GM21526 (cell line): ENCODE results near the gene SUMO4.
"Not testable (repeated sequence)": the region's sequence is repeated elsewhere in the genome, so short reads cannot be mapped to it uniquely, and the experiment has no call there.

Experiments
- ATAC-seq: cut with Tn5 transposase; IDR thresholded peaks from one replicate; pipeline ENCODE4 v1.9.1; 2021; ENCODE audit warnings: moderate library complexity; ENCODE audit not compliant: unreplicated experiment, low FRiP score

SUMO4 gene

DNA sequence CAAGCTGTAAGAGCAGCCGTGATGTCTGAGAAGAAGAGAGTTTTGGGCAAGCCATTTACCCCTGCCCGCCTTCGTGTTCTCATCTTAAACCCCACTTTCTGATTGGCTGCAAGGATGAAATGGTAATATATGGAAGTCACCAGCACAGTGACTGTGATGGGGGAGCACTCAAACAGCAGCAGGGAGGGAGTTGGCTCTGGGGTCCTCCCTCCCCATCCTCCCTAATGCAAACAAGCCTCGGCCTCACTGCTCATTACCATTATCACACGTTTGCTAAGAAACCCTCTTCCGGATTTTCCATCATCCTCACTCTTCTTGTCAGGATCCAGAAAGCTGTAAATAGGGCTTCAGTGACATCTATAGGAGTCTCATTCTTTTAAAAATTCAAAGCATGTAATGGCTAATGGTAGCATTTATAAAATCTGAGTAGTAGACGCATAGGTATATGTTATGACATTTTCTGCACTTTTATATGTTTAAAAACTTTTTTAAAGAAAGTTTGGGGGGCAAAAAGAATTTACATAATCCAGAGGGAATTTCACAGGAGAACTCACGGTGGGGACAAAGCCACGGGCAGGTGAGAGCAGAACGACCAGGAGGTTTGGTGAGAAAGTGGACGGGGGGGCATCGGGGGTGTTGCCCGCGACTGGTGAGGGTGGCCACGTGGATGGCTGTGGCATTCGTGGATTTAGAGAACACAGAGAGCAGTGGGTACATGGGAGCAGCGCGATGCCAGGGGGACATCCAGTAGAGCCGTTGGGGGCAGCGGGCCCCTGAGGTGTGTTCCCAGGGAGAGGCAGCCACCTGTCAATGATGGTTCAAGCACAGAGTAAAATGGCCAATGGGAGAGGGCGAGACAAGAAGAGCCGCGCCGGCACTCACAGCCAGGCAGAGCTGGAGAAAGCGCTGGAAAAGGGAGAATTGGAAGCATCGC, 29.6 kb downstream of the SUMO4 start:
- no peak for ATAC-seq

DNA sequence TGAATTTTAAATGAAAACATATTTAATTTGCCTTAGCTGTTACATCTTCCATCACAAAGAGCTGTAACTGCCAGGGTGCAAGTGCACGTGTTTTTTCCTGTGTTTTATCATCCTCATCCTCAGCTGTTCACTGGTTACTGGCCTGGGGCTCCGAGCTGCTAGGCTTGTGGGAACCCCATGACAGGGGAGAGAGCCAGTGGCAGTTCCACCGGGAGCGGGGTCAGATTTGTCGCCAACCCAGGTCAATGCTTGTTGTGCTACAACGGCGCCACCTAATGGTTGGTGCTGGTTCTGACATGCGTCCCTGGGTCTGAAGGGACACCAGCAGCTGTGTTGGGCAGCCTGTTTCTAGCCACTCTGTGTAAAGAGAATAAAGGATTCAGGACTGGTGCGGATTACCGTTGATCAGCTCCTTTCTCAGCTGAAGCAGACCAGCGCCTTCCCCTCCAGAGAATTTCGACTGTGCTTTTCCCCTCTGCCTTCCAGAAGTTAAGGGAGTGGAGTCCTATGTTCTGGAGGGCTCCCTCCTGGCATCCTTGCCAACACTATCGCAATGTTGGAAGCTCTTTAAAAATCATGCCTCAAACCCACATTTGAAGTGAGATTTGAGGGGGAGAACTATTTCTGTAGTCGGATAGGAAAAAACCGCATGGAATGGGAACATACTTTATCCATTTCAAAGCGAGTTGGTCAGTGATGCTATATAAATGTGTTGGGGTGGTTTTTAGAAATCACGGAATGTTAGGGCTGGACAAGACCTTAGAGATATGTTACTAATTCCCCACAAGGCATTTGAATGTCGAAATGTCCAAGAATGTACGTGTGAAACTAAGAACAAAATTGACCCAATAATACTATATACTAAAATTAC, 32.1 kb downstream of the SUMO4 start:
- peak; percentile 73 for ATAC-seq

DNA sequence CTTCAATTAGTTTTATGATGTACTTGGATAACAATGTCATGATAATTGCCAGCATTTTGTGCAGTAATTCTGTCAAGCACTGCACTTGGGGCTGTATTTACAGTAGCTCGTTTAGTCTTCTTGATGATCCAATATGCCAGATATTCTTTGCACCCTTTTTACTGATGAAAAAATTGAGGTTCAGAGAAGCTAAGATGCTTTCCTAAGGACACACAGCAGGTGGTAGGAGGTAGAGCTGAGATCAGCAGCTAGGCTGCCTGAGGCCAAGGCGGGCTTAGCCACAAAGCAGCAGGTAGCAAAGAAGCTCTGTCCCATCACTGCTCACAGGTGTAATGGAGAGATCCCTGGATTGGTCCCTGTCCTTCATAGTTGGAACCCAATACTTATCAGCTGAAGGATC, 33.3 kb downstream of the SUMO4 start:
- ATAC-seq = no peak

DNA sequence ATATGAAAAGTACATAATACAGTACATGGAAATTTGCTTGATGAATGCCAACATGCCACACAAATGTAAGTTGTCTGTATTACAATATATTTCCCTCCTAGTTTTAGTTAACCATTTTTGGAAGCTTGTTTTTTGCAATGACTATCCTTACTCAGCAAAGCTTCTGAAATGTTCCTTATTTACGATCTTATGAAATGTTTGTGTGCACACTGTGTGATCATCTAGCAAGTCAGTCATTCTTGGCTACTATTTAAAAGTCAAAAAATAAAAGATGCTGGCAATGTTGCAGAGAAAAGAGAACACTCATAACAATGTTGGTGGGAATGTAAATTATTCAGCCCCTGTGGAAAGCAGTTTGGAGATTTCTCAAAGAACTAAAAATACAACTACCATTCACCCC, 33.8 kb downstream of the SUMO4 start:
- ATAC-seq = no peak

DNA sequence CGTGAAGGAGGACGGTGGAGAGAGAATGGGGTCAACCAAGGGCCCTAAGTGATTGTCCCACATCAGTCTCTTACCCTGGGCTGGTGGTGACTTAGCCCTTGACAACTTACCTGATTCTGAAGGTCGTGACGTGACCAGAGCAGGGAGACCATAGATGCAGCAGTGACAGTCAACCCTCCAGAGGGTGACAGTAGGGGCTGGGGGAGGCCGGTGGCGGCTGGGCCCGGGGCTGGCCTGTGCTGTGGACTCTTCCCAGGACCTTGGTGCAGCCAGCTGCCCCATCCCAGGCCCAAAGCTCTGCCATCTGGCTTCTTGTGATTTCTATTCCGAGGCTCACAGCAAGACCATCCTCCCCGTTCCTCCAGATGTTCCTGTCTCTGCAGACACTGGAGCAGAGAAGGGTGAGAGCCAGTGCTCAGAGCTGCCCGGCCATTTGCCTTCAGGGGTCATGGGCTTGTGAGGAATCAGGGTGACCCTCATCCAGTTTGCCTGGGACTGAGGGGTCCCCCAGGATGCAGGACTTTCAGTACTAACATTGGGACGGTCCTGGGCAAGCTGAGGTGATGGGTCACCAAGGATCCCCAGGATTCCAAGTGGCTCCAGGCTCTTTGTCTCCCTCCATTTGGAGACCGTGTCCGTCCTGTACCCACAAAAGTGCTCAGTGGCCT, 36.0 kb downstream of the SUMO4 start:
- ATAC-seq = no peak

DNA sequence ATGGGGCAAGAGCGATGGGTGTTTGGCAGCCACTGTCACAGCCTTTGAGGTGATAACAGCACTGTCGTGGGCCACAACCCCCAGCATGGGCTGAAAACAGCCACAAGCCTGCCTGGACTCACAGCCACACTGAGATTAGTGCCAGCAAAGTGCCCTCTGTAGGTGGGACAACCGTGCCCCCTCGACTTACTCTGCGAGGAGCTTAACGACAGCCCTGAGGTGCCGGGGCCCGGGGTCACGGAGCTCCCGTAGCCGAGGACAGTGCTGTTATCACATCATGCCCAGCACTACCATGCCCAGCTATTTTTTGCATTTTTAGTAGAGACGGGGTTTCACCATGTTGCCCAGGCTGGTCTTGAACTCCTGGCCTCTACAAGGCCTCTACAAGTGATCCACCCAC, 36.6 kb downstream of the SUMO4 start:
- ATAC-seq = no peak

DNA sequence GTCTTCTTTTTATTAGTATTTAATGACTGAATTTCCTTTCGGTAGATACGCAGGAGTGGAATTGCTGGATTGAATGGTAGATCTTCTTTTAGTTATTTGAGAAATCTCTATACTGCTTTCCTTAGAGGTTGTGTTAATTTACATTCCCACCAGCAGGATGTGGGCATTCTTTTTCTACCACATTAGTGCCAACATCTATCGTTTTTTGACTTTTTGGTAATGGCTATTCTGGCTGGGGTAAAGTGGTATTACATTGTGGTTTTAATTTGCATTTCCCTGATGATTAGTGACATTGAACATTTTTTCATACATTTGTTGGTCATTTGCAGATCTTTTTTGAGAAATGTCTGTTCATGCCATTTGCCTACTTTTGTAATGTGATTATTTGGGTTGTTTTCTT, 37.1 kb downstream of the SUMO4 start:
- ATAC-seq = no peak

DNA sequence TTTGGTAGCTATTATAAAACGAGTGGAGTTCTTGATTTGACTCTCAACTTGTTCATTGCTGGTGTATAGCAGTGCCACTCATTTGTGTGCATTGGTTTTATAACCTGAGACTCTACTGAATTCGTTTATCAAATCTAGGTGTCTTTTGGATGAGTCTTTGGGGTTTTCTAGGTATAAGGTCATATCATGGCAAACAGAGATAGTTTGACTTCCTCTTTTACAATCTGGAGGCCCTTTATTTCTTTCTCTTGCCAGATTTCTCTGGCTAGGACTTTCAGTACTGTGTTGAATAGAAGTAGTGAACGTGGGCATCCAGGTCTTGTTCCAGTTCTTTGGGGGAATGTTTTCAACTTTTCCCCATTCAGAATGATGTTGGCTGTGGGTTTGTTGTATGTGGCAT, 38.8 kb downstream of the SUMO4 start:
- ATAC-seq = no peak

DNA sequence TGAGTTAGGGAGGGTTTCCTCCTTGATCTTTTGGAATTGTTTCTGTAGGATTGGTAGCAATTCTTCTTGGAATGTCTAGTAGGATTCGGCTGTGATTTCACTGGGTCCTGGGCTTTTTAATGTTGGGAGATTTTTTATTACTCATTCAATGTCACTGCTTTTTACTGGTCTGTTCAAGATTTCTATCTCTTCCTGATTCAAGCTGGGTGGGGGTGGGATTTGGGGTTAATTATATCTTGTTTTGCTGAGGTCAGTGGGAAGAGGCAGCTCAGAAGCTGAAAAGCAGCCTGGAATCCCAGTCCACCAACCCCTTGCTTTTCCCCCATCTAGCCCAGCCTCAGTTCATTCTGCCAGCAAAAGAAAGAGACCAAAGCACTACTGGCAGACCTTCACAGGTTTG, 39.6 kb downstream of the SUMO4 start:
- no peak for ATAC-seq

DNA sequence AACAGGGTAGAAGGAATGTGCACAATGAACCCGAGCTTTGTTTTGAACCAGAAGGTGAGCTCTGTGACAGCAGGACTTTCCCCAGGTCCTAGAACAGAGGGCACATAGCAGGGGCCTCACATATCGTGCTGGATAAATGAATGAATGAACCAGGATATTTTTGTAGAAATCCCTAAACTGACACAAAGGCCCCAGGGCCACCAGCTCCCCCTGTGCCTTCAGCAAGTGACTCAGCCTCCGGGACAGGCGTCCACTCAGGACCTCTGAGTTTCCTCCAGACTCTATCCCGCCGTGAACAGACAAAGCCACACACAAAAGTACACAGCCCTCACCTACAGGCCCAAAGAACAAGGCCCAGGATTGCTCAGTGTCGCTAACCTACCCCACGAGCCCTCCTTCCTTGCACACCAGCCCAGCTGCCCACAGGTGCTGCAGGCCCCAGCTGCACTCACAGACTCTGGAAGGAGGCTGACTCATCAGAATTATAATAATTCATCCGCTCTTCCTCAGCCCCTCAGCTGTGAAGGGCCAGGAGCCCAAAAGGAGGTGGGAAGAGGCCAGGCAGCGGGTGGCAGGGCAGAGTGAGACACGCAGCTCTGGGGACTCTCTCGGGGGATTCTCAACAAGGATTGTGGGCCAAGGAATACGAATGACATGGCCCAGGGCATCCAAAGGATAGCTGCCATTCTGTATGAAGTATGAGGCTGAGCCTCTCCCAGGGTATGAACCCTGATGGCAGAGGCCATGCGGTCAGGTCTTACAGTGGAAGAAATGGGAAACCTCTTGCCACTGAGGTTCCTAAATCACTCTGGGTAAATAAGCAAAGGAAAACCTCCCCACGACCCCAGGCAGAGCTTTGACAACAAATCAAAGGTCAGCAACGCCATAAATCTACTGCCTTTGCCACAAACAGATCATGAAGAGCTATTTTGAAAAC, 40.9 kb downstream of the SUMO4 start:
- no peak for ATAC-seq

DNA sequence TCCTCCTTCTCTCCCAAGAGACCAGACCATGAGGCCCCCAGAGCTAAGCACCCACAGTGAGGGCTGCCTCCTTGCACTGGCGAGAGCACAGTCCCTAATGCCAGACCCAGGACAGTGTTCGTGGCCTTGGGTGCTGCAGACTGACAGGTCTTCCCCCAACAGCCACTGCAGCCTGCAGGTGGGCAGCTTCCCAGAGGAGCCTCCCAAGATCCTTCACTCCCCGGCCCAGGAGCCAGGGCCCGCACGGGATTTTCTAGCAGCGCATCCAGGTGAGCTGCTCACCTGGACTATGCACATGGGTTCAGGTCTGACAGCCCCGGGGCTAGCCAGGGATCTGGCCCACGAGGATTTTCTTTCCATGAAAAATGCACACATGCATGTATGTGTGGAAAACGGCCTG, 41.7 kb downstream of the SUMO4 start:
- ATAC-seq = no peak

DNA sequence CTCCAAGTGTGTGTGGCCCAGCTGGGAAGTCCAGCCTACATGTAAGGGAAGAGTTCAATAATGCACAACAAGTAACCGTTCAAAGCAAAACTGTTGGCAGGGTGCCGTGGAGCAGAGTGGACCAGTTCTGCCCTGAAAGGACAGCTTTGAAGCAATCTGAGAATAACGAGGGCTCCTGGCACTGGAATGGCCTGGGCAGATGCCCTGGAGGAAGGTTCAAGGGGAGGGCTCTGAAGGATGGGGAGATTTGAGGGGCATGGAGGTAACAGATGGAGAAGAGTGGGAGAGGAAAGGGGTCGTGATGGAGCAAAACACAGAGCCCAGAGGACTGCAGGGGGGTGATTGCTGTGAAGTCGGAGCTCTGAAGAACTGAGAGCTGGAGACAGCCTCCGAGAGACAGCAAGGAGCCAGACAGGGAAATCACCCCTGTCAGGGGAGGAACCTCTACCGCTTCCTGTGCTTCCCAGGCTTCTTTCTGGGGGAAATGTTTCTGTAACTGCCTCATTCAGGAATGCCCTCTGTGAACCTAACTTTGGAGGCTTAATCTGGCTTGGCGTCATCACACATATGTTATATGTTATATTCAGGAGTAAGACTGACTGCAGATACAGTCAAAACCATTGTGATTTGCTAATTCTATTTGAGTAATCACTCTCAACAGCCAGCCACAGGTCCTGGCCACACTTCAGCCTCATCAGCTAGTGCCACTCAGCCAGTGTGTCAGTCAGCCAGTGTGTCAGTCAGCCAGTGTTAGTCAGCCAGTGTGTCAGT, 43.5 kb downstream of the SUMO4 start:
- no peak for ATAC-seq

DNA sequence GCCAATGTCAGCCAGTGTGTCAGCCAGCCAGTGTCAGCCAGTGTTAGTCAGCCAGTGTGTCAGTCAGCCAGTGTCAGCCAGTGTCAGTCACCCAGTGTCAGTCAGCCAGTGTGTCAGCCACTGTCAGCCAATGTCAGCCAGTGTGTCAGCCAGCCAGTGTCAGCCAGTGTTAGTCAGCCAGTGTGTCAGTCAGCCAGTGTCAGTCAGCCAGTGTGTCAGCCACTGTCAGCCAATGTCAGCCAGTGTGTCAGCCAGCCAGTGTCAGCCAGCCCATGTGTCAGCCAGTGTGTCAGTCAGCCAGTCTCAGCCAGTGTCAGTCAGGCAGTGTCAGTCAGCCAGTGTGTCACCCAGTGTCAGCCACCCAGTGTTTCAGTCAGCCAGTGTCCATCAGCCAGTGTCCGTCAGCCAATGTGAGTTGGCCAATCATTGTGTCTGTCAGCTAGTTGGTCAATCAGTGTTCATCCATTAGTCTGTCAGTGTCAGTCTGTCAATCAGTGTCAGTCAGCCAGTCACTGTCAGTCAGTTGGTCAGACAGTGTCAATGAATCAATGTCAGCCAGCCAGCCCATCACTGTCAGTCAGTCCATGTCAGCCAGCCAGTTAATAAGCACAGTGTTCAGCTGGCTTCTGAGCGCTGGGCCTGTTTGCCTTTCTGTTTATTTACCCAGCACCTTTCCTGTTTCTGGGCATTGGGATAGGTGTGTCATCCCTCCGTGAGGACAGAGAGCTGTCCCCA, 44.5 kb downstream of the SUMO4 start:
- not testable (repeated sequence) for ATAC-seq

DNA sequence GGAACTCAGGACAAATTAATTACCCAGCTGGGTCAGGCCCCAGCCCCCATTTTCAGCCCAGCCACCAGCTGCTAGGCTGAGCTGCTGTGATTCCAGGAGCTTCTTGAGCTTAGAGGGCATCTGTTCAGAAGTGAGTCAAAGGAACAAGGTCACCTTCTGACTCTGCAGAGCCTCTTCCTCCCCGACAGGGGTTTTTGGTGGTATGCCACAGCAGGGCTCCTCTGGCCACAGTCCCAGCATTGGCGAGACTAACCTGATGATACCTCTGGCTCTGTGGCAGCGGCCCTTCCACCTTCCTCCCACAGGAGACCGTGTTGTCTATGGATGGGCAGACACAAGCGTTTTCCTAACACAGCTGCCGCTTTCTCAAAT, 45.0 kb downstream of the SUMO4 start:
- no peak for ATAC-seq

DNA sequence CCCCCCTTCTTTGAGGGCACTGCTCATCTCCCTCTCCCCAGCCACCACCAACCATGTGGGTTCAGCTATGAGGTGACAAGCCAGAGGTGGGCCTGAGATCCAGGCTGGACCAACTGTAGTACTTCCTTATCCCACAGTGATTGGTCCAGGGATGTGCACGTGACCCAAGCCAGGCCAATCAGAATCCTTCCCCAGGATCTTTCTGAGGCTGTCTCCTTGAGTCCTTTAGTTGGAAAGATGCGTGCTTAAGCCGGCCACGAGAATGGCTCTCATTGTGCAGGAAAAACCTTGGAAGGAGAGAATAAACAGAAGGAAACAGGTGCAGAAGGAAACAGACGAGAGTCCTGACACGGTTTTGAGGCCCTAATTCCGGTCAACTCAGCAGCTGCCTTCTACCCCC, 45.5 kb downstream of the SUMO4 start:
- ATAC-seq = no peak

DNA sequence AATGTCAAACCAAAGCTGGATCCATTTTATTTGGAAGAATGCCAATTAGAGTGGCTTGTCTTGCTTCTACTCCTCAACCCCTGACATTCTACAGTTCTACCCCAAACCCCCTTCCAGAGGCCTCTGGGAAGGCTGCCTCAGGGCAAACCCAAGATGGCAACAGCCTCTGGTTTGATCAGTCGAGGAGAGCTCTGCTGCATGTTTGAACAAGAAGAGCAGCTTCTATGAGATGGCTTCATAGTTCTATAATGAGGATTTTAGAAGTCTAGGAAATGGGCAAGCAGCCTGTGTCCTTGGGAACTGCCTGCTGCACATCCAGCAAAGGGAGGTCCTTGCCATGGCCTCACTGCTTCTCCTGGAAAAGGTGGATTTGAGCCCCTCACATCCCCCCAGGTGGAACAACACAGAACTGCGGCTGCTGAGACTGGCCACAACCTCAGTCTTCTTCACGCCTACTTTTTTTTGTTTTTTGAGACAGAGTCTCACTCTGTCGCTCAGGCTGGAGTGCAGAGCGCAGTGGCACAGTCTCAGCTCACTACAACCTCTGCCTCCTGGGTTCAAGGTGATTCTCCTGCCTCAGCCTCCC, 46.8 kb downstream of the SUMO4 start:
- ATAC-seq = no peak

DNA sequence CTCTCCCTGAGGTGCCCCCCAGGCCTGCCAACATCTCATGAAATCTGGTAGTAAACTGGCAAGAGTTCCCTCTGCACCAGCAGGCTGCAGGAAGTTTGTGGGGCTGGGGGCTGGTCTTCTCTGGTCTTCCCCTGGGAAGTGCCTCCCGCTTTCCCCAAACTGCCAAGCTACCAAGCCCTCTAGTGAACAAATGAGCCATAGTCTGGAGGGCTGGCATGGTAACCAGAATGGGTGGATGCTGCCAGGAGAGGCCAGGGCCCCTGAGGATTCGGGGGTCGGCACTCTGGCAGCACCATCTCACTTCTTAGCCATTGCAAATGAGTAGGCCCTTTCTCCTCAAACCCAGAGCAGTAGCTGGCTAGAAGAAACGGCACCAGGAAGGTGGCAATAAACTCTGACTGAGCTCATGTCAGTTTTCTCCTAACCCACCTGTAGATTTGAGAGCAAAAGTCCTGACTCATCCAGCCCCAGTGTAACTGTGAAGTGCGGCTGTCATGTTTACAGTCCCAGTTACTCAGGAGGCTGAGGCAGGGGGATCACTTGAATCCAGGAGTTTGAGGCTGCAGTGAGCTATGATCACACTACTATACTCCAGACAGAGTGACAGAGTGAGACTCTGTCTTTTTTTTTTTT, 48.9 kb downstream of the SUMO4 start:
- ATAC-seq = no peak
